GM15510 (cell line): ENCODE results near the gene ELFN1.

Source experiments
- POLR2A ChIP-seq: IDR thresholded peaks from 3 replicates; pipeline ENCODE4 v1.6.1; 2011; ENCODE audit warnings: borderline replicate concordance; ENCODE audit not compliant: insufficient read length; ENCODE audit errors: extremely low read depth

ELFN1 gene

GRCh38 chr7:1758028-1758858, 88.2 kb downstream of the ELFN1 start:
- no peak for TF ChIP-seq POLR2A

GRCh38 chr7:1758859-1759521, 88.9 kb downstream of the ELFN1 start:
- TF ChIP-seq POLR2A, result no peak

GRCh38 chr7:1761097-1761496, 91.0 kb downstream of the ELFN1 start:
- no peak for TF ChIP-seq POLR2A

DNA sequence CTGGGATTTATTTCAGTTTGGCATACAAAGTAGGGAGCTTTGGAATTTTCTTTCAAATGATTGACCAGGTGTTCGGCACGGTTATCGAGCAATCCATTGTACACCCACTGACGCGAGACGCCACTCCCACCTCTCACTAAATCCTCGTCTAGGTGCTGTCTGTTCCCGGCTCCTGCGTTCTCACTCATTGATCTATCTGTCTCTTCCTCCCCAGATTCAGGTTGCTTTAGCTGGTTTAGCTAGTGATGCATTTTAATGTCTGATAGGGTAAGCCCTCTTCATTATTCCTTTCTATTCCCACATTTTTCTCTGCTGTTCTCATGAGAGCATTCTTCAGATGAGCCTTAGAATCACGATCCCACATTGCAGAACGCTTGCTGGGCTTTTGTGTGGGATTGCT, 91.7 kb downstream of the ELFN1 start:
- TF ChIP-seq POLR2A, result no peak

DNA sequence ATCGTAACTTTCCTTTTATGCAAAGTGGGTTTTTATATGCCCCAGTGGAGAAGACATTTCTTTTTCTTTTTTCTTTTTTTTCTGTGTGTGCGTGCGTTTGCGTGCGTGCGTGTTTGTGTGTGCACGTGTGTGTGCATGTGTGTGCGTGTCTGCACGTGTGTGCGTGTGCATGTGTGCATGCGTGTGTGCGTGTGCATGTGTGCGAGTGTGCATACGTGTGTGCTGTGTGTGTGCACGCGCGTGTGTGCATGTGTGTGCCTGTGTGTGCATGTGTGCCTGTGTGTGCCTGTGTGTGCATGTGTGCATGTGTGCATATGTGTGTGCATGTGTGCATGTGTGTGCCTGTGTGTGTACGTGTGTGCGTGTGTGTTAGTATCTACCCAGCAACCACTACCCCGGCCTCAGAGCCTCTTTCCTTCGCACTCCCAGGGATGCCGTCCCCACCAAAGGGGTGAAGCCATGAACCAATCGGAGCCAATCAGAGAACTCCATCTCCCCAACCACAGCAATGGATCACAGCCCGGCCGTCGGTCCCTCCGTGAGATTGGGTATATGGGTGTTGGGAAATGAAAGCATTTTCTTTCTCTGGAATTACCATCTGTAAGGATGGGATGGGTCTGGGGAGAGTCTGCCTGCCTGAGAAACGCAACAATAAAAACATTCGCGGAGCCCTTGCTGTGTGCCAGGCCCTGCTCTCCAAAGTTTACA, 92.3 kb downstream of the ELFN1 start:
- no peak for TF ChIP-seq POLR2A

DNA sequence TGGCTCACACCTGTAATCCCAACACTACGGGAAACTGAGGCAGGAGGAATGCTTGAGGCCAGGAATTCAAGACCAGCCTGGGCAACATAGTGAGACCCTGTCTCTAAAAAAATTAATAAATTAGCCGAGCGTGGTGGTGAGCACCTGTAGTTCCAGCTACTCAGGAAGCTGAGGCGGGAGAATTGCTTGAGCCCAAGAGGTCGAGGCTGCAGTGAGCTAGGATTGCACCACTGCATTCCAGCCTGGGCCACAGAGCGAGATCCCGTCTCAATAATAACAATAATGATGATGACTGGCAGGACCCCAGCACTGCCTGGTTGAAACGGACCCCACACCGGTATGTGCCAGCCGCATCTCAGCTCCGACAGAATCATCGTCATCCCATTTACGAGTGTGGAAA, 93.0 kb downstream of the ELFN1 start:
- no peak for TF ChIP-seq POLR2A

GRCh38 chr7:1765336-1765735, 95.3 kb downstream of the ELFN1 start:
- no peak for TF ChIP-seq POLR2A

DNA sequence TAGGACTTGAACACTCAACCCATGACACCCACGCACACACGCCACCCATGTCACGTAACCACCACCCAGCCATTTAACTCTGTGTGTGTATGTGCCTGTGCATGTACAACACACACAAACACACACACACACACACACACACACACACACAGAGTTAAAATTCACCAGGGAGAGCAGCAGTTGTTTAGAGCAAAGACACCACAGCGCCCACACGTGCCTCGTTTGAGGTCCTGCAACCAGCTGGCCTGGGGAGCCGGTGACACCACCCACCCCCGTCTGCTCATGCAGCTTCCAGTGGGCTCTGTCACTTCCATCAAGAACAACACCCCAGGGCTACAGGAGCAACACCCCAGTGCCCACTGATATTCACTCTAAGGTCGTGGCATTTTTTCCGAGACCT, 97.4 kb downstream of the ELFN1 start:
- TF ChIP-seq POLR2A, result no peak

DNA sequence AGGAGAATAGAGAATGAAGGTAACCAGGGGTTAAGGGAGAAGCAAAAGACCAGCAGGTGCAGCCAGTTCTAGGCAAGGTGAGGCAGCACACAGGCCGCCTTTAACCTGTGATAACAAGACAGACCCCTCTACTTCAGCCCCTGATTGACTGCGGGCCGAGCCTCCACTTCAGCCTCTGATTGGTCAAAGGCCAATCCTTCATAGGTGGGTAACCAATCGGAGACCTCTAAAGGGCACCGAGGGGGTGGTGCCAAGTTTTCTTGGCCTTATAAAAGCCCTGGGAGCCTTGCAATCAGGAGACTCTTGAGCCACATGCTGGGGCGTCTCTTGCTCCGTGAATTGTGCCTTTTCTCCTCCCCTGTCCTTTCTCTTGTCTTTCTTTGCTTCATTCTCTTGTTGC, 98.8 kb downstream of the ELFN1 start:
- no peak for TF ChIP-seq POLR2A

DNA sequence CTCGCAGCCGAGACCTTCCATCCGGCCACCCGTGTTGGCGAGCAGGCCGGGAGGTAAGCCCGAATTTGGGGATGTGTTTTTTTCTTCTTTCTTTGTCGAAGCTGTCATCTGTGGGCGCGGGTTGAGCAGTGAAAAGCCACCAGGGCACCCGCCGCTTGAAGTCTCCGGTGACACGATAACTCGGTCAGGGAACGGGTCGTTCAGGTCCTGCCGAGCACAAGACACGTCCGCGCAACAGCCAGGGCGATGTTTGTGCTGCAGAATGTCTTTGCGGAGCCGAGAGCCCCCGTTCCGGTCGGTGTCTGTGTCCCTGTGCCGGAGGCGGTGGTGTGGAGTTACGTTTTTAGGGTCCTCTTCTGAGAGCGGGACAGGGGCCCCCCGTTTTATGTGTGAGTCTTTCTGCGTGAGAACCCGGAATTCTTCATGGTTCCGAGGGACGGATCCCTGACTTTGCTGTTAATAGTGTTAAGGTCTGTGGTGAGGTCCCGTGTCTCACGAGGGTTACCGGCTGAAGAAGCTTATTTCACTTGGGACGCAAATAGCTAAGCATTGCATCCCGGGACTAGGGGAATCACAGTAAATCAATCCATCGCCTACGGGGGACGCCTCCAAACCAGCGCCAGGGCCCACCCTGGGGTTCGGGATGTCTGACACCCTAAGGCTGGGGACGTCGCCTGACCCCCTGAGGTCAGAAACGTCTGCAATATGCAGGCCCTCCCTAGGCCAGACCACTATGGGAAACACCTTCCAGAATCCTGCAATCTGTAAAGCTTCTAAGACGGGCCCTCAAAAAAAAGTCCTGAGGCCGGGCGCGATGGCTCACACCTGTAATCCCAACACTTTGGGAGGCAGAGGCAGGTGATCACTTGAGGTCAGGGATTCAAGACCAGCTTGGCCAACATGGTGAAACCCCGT, 99.5 kb downstream of the ELFN1 start:
- TF ChIP-seq POLR2A, result no peak

- TF ChIP-seq POLR2A, result no peak
These were observed 100.3 kb downstream of the ELFN1 start for GRCh38 chr7:1770331-1770730.

GRCh38 chr7:1775389-1775788, 105.3 kb downstream of the ELFN1 start:
- no peak for TF ChIP-seq POLR2A

GRCh38 chr7:1777122-1777521, 107.0 kb downstream of the ELFN1 start:
- no peak for TF ChIP-seq POLR2A

- TF ChIP-seq POLR2A, result no peak
These were observed 109.4 kb downstream of the ELFN1 start for GRCh38 chr7:1779445-1779844.
